Gastrocnemius medialis (tissue), 4 donors: ENCODE data around the gene SMIM10L2A.

ENCODE experiments used
- CTCF ChIP-seq, 5 experiments: fragments of 450-650 bp in 3 of 5; fragments of 200-600 bp in 2 of 5; sonication (generic) in 2 of 5; IDR thresholded peaks in 4 of 5; conservative IDR thresholded peaks in 1 of 5; 1 replicate in 4 of 5; 2 replicates in 1 of 5; pipeline ENCODE4 v1.5.1; 2016 to 2019; ENCODE audit warnings: antibody characterized with exemption in 5 of 5, mild to moderate bottlenecking in 3 of 5, moderate library complexity in 3 of 5
- POLR2A ChIP-seq, 2 donors: fragments of 450-650 bp; IDR thresholded peaks; one replicate each; pipeline ENCODE4 v1.6.1; 2017; ENCODE audit warnings: antibody characterized with exemption in 2 of 2, mild to moderate bottlenecking in 2 of 2, moderate library complexity in 2 of 2

- no peak for TF ChIP-seq CTCF (IDR thresholded peaks at IDR 0.05 in 4 of 5, conservative IDR thresholded peaks at IDR 0.05 in 1 of 5)
- TF ChIP-seq POLR2A (IDR thresholded peaks at IDR 0.05) = no peak
These were observed 25.2 kb upstream of the SMIM10L2A start for GRCh38 chrX:135396566-135396965.
